ENCODE results near the gene BASP1.
"Not testable (repeated sequence)": the region's sequence is repeated elsewhere in the genome, so short reads cannot be mapped to it uniquely, and the experiment has no call there.

BASP1 gene

DNA sequence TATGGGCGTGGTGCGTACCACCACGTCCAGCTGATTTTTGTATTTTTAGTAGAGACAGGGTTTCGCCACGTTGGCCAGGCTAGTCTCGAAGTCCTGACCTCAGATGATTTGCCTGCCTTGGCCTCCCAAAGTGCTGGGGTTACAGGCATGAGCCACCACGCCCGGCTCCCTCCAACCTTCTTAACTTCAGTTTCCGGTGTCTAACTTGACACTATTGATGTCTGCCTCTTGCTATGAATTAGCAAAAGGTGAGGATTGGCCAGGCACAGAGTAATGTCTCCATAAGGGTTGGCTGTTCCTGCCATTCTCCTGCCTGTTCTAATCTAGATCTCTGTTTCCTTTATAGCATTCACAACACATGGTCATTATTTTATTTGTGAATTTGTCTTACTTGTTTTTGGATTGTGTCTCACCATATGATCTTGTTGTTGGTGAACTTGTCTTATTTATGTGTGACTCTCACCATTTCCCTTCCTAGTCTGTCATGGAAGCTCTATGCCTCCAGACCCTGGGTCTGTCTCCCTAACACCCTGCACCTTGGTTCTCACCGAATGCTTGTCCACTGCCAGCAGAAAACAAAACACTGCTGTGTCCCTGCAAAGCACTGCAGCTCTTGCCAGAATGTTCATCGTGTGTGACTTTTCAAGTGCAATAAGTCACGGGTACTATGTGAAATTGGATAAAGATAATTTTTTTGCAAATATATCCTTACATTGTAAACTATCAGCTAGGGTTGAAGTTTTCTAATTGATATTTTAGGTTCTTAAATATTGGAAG, 26.0 kb downstream of the BASP1 start:
- in situ Hi-C loops (cut with HindIII; ENCODE audit: low sequenced_read_pairs), result no loop called here

DNA sequence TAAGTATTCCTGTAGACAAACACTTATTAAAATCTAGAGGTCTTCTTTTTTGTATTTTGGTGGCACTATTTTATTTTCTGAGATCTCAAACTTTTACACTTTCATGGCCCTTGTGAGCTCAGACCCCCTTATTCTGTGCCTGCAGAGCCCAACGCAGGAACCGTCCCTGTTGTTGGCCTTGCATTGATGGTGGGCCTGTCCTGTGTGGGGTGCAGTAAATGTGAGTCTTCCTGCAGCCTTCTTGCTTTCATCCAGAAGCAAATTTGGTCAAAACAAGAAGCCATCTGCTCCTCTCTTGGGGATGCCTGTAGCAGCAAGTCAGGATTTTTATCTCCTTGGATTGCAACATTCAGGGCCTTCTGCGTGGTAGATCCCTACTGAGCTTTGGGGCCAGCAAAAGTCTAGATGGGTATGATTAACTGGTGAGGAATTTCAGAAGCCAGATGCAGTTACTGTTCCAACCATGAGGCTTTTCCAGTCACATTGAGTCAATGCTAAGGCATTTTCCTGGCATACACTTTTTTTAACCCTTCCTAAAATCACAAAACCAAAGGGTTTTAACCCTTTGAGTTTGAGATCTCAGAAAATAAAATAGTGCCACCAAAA, 31.7 kb downstream of the BASP1 start:
- in situ Hi-C loops (cut with HindIII; ENCODE audit: low sequenced_read_pairs), result no loop called here

DNA sequence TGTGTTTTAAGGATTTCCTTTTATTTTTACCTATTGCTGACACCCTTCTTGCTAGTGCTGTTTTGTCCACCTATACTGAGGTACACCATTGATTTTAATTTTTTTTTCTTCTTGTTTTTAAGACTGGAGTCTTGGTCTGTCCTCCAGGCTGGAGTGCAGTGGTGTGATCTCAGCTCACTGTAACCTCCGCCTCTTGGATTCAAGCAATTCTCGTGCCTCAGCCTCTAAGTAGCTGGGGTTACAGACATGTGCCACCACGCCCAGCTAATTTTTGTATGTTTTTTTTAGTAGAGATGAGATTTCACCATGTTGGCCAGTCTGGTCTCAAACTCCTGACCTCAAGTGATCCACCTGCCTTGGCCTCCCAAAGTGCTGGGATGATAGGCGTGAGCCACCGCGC, 32.4 kb downstream of the BASP1 start:
- in situ Hi-C loops (cut with HindIII; ENCODE audit: low sequenced_read_pairs), result not testable (repeated sequence)

DNA sequence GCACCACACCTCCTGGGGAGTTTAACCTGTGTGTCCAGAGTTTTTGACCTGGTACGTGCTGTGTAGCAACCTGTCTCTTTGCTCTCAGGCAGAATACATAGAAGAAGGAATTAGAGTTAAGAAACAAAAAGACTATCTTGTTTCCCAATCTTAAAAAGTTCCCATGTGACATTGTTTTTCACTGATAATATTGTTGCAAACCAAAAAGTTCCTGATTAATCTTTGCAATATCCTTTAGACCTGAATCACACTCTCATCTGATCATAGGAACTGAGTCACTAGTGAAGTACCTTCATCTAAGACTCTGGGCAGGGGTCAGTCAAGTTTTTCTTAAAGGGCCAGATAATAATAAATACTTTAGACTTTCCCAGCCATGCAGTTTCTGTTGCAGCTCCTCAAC, 35.1 kb downstream of the BASP1 start:
- in situ Hi-C loops (cut with HindIII; ENCODE audit: low sequenced_read_pairs), result no loop called here

DNA sequence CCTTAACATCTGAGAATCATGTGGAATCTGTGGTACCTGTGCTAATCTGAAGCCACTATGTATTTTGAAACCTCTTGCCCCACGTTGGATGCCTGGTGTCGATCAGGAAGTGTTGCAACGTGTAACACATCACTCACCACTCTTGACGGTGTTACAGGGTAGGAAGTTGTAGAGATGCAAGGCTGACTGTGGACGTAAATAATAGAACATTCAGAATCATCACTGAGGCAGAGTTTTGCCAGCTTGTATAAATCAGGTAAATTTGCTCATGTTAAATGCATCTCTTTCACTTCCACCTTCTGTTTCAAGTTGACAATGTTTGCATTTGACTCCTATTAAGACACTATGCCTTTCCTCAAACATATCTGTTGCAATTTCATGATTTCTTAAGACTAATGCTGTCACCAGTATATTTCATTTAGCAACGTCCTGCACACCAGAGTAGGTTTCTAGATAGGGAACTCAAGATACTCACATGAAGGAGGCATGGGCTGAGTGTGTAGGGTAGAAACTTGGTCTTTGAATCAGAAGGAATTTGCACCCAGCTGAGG, 38.1 kb downstream of the BASP1 start:
- in situ Hi-C loops (cut with HindIII; ENCODE audit: low sequenced_read_pairs), result no loop called here

DNA sequence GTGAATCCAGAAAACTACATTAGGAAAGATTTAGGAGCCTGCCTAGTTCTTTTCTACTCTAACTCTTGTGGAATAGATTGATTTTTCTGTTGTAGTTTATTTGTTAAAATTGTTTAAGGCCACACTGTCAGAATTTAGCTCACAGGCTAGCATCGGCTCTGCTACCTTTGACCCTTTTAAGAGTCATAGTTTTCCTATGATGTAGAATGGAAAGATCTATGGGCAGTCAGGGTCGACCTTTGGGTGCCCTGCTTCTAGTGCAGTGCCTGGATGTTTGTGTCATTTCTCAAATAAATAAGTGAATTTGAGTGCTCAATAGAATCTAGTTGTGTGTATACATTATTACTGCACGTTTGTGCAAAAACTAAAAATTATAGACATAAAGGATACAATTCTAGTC, 38.7 kb downstream of the BASP1 start:
- in situ Hi-C loops (cut with HindIII; ENCODE audit: low sequenced_read_pairs), result no loop called here

DNA sequence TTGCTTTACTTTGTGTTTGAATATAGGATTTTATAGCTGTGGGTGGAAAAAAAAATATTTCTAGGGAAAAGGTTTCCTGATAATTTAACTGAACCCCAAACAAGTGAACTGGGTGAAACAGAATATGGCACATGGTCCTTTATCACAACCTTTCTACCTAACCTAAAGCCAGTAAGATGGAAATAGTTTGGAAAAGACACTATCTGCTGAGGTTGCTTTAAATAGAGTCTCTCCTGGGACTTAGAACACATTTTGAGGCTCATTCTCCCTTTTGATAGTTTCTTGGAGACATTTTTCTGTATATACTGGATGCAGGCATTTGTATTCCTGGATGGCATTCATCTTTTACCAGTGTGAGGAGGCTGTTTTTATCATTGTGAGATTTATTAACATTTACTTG, 39.4 kb downstream of the BASP1 start:
- in situ Hi-C loops (cut with HindIII; ENCODE audit: low sequenced_read_pairs), result no loop called here

DNA sequence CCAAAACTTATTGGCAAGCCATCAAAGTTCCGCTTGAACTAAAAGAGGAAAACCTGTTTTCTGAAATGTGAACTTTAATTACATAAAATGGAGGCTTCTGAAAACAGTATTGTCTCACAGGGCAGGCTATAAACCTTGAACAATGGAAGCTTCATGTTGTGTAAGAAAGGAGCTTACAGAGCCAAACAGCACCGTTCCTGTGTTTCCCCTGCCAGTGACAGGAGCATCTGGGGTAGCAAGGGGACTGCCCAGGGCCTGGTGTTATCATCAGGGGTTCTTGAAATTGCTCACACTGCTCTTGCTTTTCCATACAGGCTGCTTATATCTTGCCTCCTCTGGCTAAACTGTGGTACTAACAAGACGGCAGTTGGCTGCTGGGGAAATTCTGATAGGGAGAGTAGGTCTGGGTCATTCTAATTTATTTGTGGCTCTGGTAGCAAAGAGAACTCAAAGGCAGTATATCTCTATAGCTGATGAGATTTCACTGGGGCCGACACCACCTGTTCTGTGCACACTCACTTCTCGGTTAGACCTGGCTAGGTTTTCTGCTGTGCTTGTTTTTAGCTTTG, 40.4 kb downstream of the BASP1 start:
- in situ Hi-C loops (cut with HindIII; ENCODE audit: low sequenced_read_pairs), result no loop called here

DNA sequence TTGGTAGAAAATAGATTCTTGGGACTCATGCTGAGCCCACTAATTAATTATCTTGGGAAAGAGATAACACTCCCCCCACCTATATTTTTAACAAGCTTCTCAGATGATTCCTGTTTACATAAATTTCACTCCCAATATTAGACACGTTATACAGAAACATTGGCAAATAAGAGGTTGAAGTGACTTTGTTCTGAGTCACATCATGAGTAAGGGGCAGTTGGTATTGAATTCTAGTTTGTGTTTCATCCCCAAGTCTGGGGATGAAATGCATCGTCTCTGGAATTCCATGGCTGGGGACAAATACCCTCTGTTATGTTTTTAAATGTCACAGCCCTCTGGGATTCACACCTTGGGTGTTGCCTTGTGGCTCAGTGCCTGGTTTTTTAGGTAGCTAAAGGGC, 41.0 kb downstream of the BASP1 start:
- in situ Hi-C loops (cut with HindIII; ENCODE audit: low sequenced_read_pairs), result no loop called here

DNA sequence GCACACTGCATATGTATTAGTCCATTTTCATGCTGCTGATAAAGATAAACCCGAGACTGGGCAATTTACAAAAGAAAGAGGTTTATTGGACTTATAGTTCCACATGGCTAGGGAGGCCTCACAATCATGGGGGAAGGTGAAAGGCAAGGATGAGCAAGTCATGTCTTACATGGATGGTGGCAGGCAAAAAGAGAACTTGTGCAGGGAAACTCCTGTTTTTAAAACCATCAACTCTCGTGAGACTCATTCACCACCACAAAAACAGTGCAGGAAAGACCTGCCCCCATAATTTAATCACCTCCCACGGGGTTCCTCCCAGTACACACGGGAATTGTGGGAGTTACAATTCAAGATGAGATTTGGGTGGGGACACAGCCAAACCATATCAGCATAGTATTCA, 41.6 kb downstream of the BASP1 start:
- in situ Hi-C loops (cut with HindIII; ENCODE audit: low sequenced_read_pairs), result not testable (repeated sequence)

DNA sequence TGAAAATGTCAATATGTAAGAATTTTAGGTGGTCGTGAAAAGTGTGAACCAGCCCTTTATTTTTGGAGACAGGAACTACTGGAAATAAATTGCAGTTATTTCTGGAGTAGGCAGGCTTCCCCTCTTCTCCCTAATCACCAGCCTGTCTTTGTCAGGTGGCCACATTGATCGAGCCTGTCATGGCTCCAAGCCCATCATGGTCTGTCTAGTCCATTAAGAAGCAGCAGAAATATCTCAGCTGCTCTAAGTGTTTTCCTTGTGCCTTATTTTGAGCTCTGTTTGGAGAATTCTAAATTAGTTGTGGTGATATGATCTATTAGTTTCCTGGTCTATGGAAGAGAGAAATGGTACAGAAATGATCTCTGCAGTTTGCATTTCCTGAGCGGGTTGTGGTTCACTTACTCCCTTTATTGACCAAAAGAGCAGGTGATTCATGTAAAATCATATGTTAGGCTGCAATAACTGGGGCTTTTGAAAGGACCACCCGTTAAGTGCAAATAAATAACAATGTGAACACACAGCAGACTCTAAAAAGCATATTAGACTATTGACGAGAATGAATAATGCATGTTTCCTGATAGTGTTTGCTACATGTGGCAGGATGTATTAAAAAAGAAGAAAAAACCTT, 42.3 kb downstream of the BASP1 start:
- in situ Hi-C loops (cut with HindIII; ENCODE audit: low sequenced_read_pairs), result no loop called here

DNA sequence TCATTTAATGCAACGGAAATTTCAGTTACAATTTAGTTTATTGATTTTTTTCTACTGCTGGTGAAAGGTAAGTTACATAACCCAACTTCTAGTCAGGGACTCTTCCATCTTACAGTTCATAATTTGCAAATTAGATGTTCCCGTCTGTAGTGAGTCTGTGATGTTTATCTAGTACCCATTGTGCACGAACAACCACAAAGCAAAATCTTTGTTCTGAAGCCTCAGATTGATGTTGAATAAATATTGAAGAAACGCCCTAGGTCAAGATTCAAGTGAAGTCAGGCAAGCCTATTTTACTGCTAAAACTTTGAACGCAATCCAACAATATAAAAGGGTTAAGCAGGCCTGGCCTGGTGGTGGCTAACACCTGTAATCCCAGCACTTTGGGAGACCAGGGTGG, 43.1 kb downstream of the BASP1 start:
- in situ Hi-C loops (cut with HindIII; ENCODE audit: low sequenced_read_pairs), result no loop called here

DNA sequence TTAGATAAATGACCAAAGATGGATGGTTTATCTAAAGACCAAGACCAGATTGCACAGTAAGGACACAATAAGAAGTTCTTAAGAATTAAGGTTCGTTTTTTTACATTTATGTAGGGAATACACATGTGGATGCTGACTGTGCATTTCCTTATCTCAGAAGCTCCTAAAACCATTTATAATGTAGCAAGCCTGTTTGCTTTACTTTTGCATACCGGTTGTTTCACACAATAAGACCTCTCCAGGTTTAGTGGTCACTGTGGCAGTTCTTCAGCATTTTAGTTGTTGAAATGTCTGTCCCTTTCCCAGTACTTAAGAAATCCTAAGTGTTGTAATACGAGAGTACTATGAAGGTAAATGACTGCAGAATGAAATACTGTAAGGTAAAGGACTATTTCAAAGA, 43.6 kb downstream of the BASP1 start:
- in situ Hi-C loops (cut with HindIII; ENCODE audit: low sequenced_read_pairs), result no loop called here

DNA sequence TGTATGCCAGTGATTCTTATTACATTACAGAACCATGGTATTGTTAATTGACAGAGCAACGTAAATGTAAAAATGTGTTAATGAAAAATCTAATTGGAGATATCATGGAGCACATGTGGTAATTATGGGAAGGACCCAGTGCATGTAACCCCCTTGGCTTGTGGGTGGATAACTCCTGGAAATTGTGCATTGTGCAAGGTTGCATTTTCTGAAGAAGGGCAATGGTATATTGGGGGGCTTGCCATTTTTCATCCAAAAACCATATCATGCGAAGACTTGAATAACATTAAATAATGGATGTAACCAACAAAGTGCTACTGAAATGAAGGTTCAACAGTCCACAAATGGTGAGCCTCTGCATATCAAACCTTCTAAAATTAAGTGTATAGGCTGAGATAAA, 47.6 kb downstream of the BASP1 start:
- in situ Hi-C loops (cut with HindIII; ENCODE audit: low sequenced_read_pairs), result no loop called here

DNA sequence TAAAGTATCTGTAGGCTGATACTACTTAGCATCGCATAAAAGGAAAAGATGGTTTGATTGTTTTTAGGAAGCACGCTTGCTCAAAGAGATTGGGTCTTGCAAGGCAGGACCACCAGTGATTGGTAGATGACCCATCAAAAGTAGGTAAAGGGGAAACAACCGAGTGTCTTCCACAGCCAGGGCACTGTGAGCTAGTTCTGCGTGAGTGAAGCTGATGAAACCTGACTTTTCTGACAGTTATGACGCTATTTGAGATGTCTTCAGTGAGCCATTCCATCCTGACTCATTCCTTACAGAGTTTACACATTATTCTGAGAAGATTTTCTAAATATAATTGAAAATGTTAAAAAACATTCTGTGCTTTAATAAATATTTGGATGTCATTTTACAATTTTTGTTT, 49.7 kb downstream of the BASP1 start:
- in situ Hi-C loops (cut with HindIII; ENCODE audit: low sequenced_read_pairs), result no loop called here

DNA sequence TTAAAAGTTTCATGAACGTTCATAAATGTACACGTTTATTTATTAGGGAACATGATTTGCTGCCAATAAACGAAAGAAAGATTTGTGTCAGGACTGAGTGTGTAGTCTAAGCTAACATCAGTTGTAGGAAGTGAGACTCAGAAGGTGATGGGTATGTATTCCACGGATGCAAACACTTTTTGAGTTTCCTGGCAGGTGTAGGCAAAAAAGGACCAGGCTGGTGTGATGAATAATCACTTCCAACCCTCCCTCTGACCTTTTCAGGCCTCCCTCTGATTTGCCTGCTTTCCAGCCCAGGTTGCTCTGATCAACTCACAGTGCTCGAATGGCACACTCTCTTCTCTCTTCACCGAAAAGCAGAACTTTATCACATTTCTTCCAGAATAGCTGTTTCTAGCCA, 51.8 kb downstream of the BASP1 start:
- in situ Hi-C loops (cut with HindIII; ENCODE audit: low sequenced_read_pairs), result no loop called here

DNA sequence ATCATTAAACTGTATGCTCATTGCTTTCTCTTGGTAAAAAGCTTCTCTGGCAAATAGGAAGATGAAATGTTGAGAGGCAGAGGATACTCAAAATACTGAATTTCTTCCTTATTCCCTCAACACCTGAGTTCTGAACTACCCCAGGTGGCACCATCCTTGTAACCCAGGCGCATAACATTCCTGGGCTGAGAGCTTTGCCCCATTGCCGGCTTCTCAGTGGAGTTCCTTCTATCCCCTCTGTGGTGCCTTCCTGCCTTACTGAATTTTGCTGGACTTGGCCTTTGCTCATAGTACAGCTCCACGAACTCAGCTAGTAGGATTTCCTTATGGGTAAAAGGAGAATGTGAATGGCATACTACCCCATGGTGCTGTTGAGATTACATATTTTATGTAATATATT, 54.7 kb downstream of the BASP1 start:
- in situ Hi-C loops (cut with HindIII; ENCODE audit: low sequenced_read_pairs), result no loop called here

DNA sequence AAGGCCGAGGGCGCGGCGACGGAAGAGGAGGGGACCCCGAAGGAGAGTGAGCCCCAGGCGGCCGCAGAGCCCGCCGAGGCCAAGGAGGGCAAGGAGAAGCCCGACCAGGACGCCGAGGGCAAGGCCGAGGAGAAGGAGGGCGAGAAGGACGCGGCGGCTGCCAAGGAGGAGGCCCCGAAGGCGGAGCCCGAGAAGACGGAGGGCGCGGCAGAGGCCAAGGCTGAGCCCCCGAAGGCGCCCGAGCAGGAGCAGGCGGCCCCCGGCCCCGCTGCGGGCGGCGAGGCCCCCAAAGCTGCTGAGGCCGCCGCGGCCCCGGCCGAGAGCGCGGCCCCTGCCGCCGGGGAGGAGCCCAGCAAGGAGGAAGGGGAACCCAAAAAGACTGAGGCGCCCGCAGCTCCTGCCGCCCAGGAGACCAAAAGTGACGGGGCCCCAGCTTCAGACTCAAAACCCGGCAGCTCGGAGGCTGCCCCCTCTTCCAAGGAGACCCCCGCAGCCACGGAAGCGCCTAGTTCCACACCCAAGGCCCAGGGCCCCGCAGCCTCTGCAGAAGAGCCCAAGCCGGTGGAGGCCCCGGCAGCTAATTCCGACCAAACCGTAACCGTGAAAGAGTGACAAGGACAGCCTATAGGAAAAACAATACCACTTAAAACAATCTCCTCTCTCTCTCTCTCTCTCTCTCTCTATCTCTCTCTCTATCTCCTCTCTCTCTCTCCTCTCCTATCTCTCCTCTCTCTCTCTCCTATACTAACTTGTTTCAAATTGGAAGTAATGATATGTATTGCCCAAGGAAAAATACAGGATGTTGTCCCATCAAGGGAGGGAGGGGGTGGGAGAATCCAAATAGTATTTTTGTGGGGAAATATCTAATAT, 58.1 kb downstream of the BASP1 start:
- in situ Hi-C loops (cut with HindIII; ENCODE audit: low sequenced_read_pairs), result no loop called here

DNA sequence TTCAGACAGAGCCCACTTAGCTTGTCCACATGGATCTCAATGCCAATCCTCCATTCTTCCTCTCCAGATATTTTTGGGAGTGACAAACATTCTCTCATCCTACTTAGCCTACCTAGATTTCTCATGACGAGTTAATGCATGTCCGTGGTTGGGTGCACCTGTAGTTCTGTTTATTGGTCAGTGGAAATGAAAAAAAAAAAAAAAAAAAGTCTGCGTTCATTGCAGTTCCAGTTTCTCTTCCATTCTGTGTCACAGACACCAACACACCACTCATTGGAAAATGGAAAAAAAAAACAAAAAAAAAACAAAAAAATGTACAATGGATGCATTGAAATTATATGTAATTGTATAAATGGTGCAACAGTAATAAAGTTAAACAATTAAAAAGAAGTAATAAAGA, 59.0 kb downstream of the BASP1 start:
- in situ Hi-C loops (cut with HindIII; ENCODE audit: low sequenced_read_pairs), result no loop called here

DNA sequence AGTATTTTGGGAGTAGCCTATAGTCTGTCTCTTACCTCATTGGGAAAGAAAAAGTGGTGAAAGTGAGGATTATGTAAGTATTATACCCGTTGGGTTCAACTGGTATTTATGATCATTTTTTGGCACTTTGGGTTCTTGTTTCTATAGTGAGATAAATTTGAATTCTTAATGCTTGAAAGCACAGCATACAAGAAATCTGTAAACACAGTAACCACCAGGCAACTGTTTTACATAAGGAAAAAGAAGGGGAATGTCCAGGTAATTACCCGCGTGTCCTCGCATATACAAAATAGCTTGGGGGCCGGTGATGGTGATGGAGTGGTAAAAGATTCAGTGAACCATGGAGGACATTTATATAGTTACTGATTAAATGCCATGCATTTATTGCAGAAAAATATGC, 60.5 kb downstream of the BASP1 start:
- in situ Hi-C loops (cut with HindIII; ENCODE audit: low sequenced_read_pairs), result no loop called here

DNA sequence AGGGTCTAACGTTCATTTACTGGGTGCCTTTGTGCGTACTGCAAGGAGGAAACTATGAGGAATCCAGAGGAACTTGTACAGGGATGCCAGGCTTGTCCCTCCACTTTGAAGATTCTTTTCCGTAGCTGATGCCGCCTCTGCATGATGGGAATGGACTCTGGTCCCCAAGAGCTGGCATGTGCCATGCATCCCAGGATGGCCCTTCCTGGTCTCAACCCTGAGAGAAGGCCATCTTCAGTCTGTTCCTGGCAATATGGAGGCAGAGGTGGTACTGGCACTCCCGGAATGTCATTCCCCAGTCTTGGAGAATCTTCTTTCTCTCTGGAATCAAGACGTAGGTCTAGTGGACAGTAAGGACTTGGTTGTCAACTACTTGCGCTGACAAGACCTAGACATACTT, 61.5 kb downstream of the BASP1 start:
- in situ Hi-C loops (cut with HindIII; ENCODE audit: low sequenced_read_pairs), result no loop called here
